GM23338 (cell line): ENCODE measurements around the gene EPHA4. TPM values are rescaled to one million over a fixed set of nuclear protein-coding genes. Genes with fewer than 3 reads are reported as not detected.

Experiments used
- ATAC-seq: fragments of 200-7000 bp; cut with Tn5 transposase; 3 replicates; pipeline ENCODE4 v1.9.1; 2020
- DNase-seq: peaks from one replicate; pipeline ENCODE4 v3.0.0-alpha.2; 2015; ENCODE audit warnings: low spot score
- H2AFZ ChIP-seq: fragments of 200-600 bp; sonication (generic); 2 replicates; pipeline ENCODE4 v1.8.0; 2016; ENCODE audit warnings: antibody characterized with exemption, mild to moderate bottlenecking, moderate library complexity
- H3F3A ChIP-seq: fragments of 200-600 bp; sonication (generic); replicated peaks from 2 replicates; pipeline ENCODE4 v1.8.0; 2017; ENCODE audit warnings: antibody characterized with exemption, mixed run types, low read depth
- H3K27ac ChIP-seq: fragments of 200-600 bp; sonication (generic); 2 replicates; pipeline ENCODE4 v1.6.1; 2016; ENCODE audit warnings: low read depth
- H3K27me3 ChIP-seq: fragments of 200-600 bp; sonication (generic); 2 replicates; pipeline ENCODE4 v1.8.0; 2016; ENCODE audit warnings: mild to moderate bottlenecking, mixed run types, moderate library complexity; ENCODE audit not compliant: insufficient read depth
- H3K36me3 ChIP-seq: fragments of 200-600 bp; sonication (generic); 2 replicates; pipeline ENCODE4 v1.8.0; 2016; ENCODE audit warnings: mild to moderate bottlenecking; ENCODE audit not compliant: insufficient read depth
- H3K4me1 ChIP-seq: fragments of 200-600 bp; sonication (generic); 2 replicates; pipeline ENCODE4 v1.8.0; 2016; ENCODE audit warnings: mild to moderate bottlenecking, moderate library complexity; ENCODE audit not compliant: insufficient read depth
- H3K4me2 ChIP-seq: fragments of 200-600 bp; sonication (generic); 2 replicates; pipeline ENCODE4 v1.7.1; 2017; ENCODE audit warnings: mixed run types
- H3K4me3 ChIP-seq: fragments of 200-600 bp; sonication (generic); 2 replicates; pipeline ENCODE4 v1.6.1; 2016; ENCODE audit warnings: mixed run types
- H3K79me2 ChIP-seq: fragments of 200-600 bp; sonication (generic); replicated peaks from 2 replicates; pipeline ENCODE4 v1.8.0; 2017; ENCODE audit warnings: mild to moderate bottlenecking; ENCODE audit not compliant: insufficient read depth
- H3K9me2 ChIP-seq: fragments of 200-600 bp; sonication (generic); 2 replicates; pipeline ENCODE4 v1.8.0; 2017; ENCODE audit not compliant: insufficient read depth
- H4K20me1 ChIP-seq: fragments of 200-600 bp; sonication (generic); replicated peaks from 2 replicates; pipeline ENCODE4 v1.8.0; 2017; ENCODE audit warnings: mild to moderate bottlenecking; ENCODE audit not compliant: insufficient read depth
- H3K27ac Mint-ChIP-seq: 2 replicates; pipeline ENCODE4 v1.8.0; 2020; ENCODE audit warnings: inconsistent platforms, mild to moderate bottlenecking, moderate library complexity, mixed read lengths
- H3K27me3 Mint-ChIP-seq: 3 replicates; pipeline ENCODE4 v1.8.0; 2022; ENCODE audit warnings: low read depth, mild to moderate bottlenecking, moderate library complexity, mixed read lengths, inconsistent platforms; ENCODE audit not compliant: insufficient read depth, poor library complexity
- H3K36me3 Mint-ChIP-seq: 3 replicates; pipeline ENCODE4 v1.8.0; 2021; ENCODE audit warnings: low read depth, mild to moderate bottlenecking, inconsistent platforms, moderate library complexity, mixed read lengths
- H3K4me1 Mint-ChIP-seq: 3 replicates; pipeline ENCODE4 v1.8.0; 2020; ENCODE audit warnings: mild to moderate bottlenecking, inconsistent platforms, mixed read lengths
- H3K4me3 Mint-ChIP-seq: 3 replicates; pipeline ENCODE4 v1.8.0; 2021; ENCODE audit warnings: moderate library complexity, mild to moderate bottlenecking, inconsistent platforms, mixed read lengths
- H3K9me3 Mint-ChIP-seq: 3 replicates; pipeline ENCODE4 v1.8.0; 2020; ENCODE audit warnings: moderate library complexity, mild to moderate bottlenecking, inconsistent platforms, mixed read lengths
- CREB1 ChIP-seq: fragments of 250-450 bp; sonication (Bioruptor Pico); IDR thresholded peaks from 2 replicates; pipeline ENCODE4 v1.5.0; 2020; ENCODE audit warnings: low read depth, mild to moderate bottlenecking, moderate library complexity
- ETS1 ChIP-seq: IDR thresholded peaks from 2 replicates; pipeline ENCODE4 v1.6.1; 2016; ENCODE audit warnings: antibody characterized with exemption
- EZH2 ChIP-seq: fragments of 200-600 bp; sonication (generic); IDR thresholded peaks from one replicate; pipeline ENCODE4 v1.8.0; 2017; ENCODE audit warnings: antibody characterized with exemption, mild to moderate bottlenecking, low read depth; ENCODE audit not compliant: unreplicated experiment
- EZH2phosphoT487 ChIP-seq: fragments of 200-600 bp; sonication (generic); IDR thresholded peaks from one replicate; pipeline ENCODE4 v1.8.1; 2018; ENCODE audit warnings: antibody characterized with exemption; ENCODE audit not compliant: unreplicated experiment
- NANOG ChIP-seq: IDR thresholded peaks from 2 replicates; pipeline ENCODE4 v1.6.1; 2016; ENCODE audit warnings: antibody characterized with exemption, borderline replicate concordance
- REST ChIP-seq: IDR thresholded peaks from one replicate; pipeline ENCODE4 v1.6.1; 2018; ENCODE audit warnings: antibody characterized with exemption; ENCODE audit not compliant: unreplicated experiment
- STAT1 ChIP-seq: IDR thresholded peaks from one replicate; pipeline ENCODE4 v1.6.1; 2016; ENCODE audit warnings: antibody characterized with exemption; ENCODE audit not compliant: unreplicated experiment
- ZNF114 ChIP-seq: fragments of 250-450 bp; sonication (Bioruptor Pico); IDR thresholded peaks from 2 replicates; pipeline ENCODE4 v1.5.0; 2020; ENCODE audit warnings: mild to moderate bottlenecking, moderate library complexity
- polyA plus RNA-seq: library from polyadenylated mRNA; unstranded; fragments of >200 nt; fragmentation: Nextera tagmentation; extraction: Ambion mirVana; gene quantifications from 2 replicates; pipeline ENCODE4 v1.2.1, GENCODE V29; 2016
- total RNA-seq: library from RNA; depleted of rRNA; stranded (reverse); fragments of >200 nt; shearing (Covaris generic); gene quantifications from 2 replicates; pipeline ENCODE4 v1.2.3, GENCODE V29; 2014
- TF ChIP-seq, protein P1 (sequence below): fragments of 250-450 bp; sonication (Bioruptor Pico); IDR thresholded peaks from 2 replicates; pipeline ENCODE4 v1.5.0; 2020; ENCODE audit warnings: mild to moderate bottlenecking, moderate library complexity

The EPHA4 gene
- total and polyA plus RNA-seq, 2 experiments from 2014 or later = 4.1 to 6.2 TPM

DNA sequence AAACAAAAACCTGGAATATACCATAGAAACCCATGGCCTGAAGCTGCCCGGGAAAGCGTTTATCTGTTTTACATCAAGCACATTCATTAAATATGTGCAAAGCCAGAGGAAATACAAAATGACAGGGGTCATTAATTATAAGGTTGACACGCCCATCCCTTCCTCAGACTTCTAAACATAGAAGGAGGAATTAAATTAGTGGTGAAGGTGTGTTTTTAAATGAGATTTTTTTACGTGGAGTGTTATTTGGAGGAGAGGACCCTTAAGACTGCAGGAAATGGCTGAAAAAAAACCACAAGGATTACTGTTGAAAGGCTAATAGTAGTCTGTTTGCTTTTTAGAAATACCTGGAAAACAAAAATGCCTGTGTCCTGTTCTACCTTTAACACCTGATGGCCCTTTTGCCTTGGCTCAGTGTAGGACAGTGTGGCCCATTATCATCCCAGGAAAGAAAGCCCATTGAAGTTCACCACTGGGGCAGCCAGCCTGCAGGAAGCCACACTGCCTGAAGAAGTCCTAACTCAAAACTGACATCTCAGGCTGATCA is 123.2 kb downstream of the EPHA4 start:
- H3F3A ChIP-seq = no peaks in the 10 kb centered on the region
- Mint-ChIP-seq H3K36me3 (peaks cover 22% of the 10 kb centered on the region), H3K4me3 (no peak overlapping the region), H3K27ac (no peak overlapping the region), H3K9me3 (peaks cover 16% of the 10 kb centered on the region), H3K4me1 (peaks cover 6% of the 10 kb centered on the region; the same call in 1 of the 3 replicates), H3K27me3 (no peaks in the 10 kb centered on the region)
- TF ChIP-seq NANOG (no peak), STAT1 (no peak), EZH2phosphoT487 (no peak), REST (no peak), CREB1 (CRISPR knock-in tag) (no peak), EZH2 (no peak), ZNF114 (no peak), ETS1 (no peak)
- TF ChIP-seq, protein P1, sequence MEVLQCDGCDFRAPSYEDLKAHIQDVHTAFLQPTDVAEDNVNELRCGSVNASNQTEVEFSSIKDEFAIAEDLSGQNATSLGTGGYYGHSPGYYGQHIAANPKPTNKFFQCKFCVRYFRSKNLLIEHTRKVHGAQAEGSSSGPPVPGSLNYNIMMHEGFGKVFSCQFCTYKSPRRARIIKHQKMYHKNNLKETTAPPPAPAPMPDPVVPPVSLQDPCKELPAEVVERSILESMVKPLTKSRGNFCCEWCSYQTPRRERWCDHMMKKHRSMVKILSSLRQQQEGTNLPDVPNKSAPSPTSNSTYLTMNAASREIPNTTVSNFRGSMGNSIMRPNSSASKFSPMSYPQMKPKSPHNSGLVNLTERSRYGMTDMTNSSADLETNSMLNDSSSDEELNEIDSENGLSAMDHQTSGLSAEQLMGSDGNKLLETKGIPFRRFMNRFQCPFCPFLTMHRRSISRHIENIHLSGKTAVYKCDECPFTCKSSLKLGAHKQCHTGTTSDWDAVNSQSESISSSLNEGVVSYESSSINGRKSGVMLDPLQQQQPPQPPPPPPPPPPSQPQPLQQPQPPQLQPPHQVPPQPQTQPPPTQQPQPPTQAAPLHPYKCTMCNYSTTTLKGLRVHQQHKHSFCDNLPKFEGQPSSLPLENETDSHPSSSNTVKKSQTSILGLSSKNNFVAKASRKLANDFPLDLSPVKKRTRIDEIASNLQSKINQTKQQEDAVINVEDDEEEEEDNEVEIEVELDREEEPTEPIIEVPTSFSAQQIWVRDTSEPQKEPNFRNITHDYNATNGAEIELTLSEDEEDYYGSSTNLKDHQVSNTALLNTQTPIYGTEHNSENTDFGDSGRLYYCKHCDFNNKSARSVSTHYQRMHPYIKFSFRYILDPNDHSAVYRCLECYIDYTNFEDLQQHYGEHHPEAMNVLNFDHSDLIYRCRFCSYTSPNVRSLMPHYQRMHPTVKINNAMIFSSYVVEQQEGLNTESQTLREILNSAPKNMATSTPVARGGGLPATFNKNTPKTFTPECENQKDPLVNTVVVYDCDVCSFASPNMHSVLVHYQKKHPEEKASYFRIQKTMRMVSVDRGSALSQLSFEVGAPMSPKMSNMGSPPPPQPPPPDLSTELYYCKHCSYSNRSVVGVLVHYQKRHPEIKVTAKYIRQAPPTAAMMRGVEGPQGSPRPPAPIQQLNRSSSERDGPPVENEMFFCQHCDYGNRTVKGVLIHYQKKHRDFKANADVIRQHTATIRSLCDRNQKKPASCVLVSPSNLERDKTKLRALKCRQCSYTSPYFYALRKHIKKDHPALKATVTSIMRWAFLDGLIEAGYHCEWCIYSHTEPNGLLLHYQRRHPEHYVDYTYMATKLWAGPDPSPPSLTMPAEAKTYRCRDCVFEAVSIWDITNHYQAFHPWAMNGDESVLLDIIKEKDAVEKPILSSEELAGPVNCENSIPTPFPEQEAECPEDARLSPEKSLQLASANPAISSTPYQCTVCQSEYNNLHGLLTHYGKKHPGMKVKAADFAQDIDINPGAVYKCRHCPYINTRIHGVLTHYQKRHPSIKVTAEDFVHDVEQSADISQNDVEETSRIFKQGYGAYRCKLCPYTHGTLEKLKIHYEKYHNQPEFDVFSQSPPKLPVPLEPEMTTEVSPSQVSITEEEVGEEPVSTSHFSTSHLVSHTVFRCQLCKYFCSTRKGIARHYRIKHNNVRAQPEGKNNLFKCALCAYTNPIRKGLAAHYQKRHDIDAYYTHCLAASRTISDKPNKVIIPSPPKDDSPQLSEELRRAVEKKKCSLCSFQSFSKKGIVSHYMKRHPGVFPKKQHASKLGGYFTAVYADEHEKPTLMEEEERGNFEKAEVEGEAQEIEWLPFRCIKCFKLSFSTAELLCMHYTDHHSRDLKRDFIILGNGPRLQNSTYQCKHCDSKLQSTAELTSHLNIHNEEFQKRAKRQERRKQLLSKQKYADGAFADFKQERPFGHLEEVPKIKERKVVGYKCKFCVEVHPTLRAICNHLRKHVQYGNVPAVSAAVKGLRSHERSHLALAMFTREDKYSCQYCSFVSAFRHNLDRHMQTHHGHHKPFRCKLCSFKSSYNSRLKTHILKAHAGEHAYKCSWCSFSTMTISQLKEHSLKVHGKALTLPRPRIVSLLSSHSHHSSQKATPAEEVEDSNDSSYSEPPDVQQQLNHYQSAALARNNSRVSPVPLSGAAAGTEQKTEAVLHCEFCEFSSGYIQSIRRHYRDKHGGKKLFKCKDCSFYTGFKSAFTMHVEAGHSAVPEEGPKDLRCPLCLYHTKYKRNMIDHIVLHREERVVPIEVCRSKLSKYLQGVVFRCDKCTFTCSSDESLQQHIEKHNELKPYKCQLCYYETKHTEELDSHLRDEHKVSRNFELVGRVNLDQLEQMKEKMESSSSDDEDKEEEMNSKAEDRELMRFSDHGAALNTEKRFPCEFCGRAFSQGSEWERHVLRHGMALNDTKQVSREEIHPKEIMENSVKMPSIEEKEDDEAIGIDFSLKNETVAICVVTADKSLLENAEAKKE = no peak
- H3K36me3 ChIP-seq = peaks cover 5% of the 10 kb centered on the region
- no peaks in the 10 kb centered on the region for H3K79me2 ChIP-seq
- H3K9me2 ChIP-seq = 0 out of 2 replicates have a peak, but pooled peaks cover 3% of the 10 kb centered on the region
- DNase-seq = no peak
- ATAC-seq = no peak
- H3K27ac ChIP-seq = no peak overlapping the region
- no peaks in the 10 kb centered on the region for H3K4me1 ChIP-seq
- no peak overlapping the region for H2AFZ ChIP-seq
- no peaks in the 10 kb centered on the region for H4K20me1 ChIP-seq
- no peak overlapping the region for H3K4me2 ChIP-seq
- no peak overlapping the region for H3K4me3 ChIP-seq
- no peaks in the 10 kb centered on the region for H3K27me3 ChIP-seq
